ENCODE data around the gene CTIF.

The CTIF gene

GRCh38 chr18:48781163-48781987, 242.5 kb downstream of the CTIF start:
- no peak for TF ChIP-seq CTCF (IDR thresholded peaks at IDR 0.05)

- no peak for TF ChIP-seq CTCF (IDR thresholded peaks at IDR 0.05)
Measured at GRCh38 chr18:48781988-48782363, 243.1 kb downstream of the CTIF start.

GRCh38 chr18:48782381-48782861, 243.6 kb downstream of the CTIF start:
- TF ChIP-seq CTCF (IDR thresholded peaks at IDR 0.05) = no peak

- TF ChIP-seq CTCF (IDR thresholded peaks at IDR 0.05) = no peak
Measured at GRCh38 chr18:48783616-48784520, 245.0 kb downstream of the CTIF start.

- no peak for TF ChIP-seq CTCF (IDR thresholded peaks at IDR 0.05)
Measured at GRCh38 chr18:48784656-48785055, 245.8 kb downstream of the CTIF start.

GRCh38 chr18:48785091-48785614, 246.3 kb downstream of the CTIF start:
- no peak for TF ChIP-seq CTCF (IDR thresholded peaks at IDR 0.05)

GRCh38 chr18:48785736-48786454, 247.1 kb downstream of the CTIF start:
- TF ChIP-seq CTCF (IDR thresholded peaks at IDR 0.05) = no peak

All from LNCAP (cell line).